Activated naive CD8-positive, alpha-beta T cell treated with anti-CD3 and anti-CD28 coated beads, Interleukin-2, amount 50 U/mL, for 24 hours (primary cell): ENCODE data around the gene LBP.
"Not testable (repeated sequence)": the region's sequence is repeated elsewhere in the genome, so short reads cannot be mapped to it uniquely, and the experiment has no call there.

Source experiments
- ATAC-seq: fragments of 150-1000 bp; cut with Tn5 transposase; one replicate; pipeline ENCODE4 v1.10.0; 2021
- DNase-seq: peaks from one replicate; pipeline ENCODE4 v3.0.0; 2021
- H3K27ac Mint-ChIP-seq: one replicate; pipeline ENCODE4 v1.8.0; 2021; ENCODE audit warnings: mild to moderate bottlenecking, mixed read lengths
- H3K27me3 Mint-ChIP-seq: one replicate; pipeline ENCODE4 v1.8.0; 2021; ENCODE audit warnings: mixed read lengths
- H3K36me3 Mint-ChIP-seq: one replicate; pipeline ENCODE4 v1.8.0; 2021; ENCODE audit warnings: low read depth, mixed read lengths
- H3K4me1 Mint-ChIP-seq: one replicate; pipeline ENCODE4 v1.8.0; 2021; ENCODE audit warnings: mixed read lengths
- H3K4me3 Mint-ChIP-seq: one replicate; pipeline ENCODE4 v1.8.0; 2021; ENCODE audit warnings: mild to moderate bottlenecking, moderate library complexity, mixed read lengths
- H3K9me3 Mint-ChIP-seq: one replicate; pipeline ENCODE4 v1.8.0; 2021; ENCODE audit warnings: mixed read lengths

The LBP gene

DNA sequence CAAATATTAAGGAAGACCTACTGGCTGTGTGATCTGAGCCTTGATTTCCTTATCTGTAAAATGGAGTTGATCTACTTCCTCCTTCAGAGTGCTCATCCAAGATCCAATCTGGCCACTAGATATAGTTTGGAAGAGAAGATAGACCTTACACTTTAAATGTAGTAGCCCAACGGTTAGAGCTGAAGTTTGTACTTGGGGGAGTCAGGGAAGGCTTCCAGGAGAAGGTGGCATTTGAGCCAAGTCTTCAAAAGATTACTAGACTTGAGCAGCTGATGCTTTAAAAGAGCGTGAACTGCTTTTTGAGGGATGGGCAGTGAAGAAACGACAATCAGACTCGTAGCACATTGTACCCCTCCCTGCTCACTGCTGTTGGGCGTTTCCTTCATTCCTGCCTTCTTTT, 3.6 kb downstream of the LBP start:
- Mint-ChIP-seq H3K4me1 (no peaks in the 10 kb centered on the region), H3K27me3 (no peaks in the 10 kb centered on the region), H3K27ac (no peak overlapping the region), H3K4me3 (no peak overlapping the region), H3K36me3 (no peaks in the 10 kb centered on the region), H3K9me3 (no peaks in the 10 kb centered on the region)
- no peak for ATAC-seq
- DNase-seq = no peak

GRCh38 chr20:38350879-38351775, 4.8 kb downstream of the LBP start:
- Mint-ChIP-seq H3K9me3 (no peaks in the 10 kb centered on the region), H3K36me3 (no peaks in the 10 kb centered on the region), H3K4me3 (no peak overlapping the region), H3K4me1 (no peaks in the 10 kb centered on the region), H3K27ac (no peak overlapping the region), H3K27me3 (no peaks in the 10 kb centered on the region)
- DNase-seq = no peak
- ATAC-seq = no peak

DNA sequence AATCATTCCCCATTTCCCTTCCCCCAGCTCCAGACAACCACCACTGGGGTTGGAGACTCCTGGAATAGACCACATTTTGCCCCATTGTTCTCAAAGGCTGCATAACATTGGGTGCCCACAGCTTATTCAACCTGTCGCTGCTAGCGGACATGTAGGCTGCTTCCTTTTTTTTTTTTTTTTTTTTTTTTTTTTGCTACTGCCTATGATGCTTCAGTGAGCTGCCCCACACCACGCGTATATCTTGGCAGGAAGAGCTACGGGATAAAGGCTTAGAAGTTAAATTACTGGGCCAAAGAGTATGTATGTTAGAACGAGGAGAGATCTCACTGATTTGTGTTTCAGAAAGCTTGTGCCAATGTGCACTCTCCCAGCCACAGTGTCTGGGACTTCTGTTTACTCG, 7.0 kb downstream of the LBP start:
- Mint-ChIP-seq H3K4me3 (no peak overlapping the region), H3K9me3 (no peaks in the 10 kb centered on the region), H3K36me3 (no peaks in the 10 kb centered on the region), H3K27me3 (no peaks in the 10 kb centered on the region), H3K27ac (no peak overlapping the region), H3K4me1 (no peaks in the 10 kb centered on the region)
- ATAC-seq = no peak
- DNase-seq = no peak

DNA sequence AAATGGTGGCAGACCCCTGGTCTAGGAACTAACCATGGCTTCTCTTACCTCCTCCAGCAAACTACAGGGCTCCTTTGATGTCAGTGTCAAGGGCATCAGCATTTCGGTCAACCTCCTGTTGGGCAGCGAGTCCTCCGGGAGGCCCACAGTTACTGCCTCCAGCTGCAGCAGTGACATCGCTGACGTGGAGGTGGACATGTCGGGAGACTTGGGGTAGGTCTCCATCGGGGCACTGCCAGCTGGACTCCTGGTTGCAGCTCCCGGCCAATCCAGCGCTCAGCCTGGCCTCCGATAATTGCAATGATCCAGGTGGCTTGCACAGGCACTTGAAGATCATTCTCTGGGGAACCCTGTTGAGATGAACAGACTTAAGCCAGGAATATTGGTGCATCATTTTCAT, 7.9 kb downstream of the LBP start:
- Mint-ChIP-seq H3K4me1 (no peaks in the 10 kb centered on the region), H3K36me3 (no peaks in the 10 kb centered on the region), H3K27ac (no peak overlapping the region), H3K4me3 (no peak overlapping the region), H3K9me3 (no peaks in the 10 kb centered on the region), H3K27me3 (no peaks in the 10 kb centered on the region)
- ATAC-seq = no peak
- no peak for DNase-seq

- no peaks in the 10 kb centered on the region for H3K4me1 Mint-ChIP-seq
- no peaks in the 10 kb centered on the region for H3K36me3 Mint-ChIP-seq
- no peak overlapping the region for H3K4me3 Mint-ChIP-seq
- H3K27ac Mint-ChIP-seq = no peak overlapping the region
- H3K27me3 Mint-ChIP-seq = no peaks in the 10 kb centered on the region
- ATAC-seq (no peak), DNase-seq (no peak)
- H3K9me3 Mint-ChIP-seq = no peaks in the 10 kb centered on the region
Observed at GRCh38 chr20:38355161-38356012, 9.1 kb downstream of the LBP start.

DNA sequence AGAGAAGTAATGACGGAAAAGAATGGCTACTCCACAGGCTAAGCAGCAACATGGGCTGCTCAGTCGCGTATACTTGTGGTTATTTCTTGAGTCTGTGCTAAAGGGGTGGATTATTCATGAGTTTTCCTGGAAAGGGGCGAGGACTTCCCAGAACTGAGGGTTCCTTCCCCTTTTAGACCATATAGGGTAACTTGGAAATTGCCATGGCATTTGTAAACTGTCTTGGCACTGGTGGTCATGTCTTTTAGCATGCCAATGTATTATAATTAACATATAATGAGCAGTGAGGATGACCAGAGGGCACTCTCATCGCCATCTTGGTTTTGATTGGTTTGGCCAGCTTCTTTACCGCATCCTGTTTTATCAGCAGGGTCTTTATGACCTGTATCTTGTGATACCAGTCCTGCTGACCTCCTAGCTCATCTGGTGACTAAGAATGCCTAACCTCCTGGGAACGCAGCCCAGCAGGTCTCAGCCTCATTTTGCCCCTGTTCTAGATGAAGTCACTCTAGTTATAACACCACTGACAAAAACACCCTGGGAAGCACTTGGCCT, 11.4 kb downstream of the LBP start:
- Mint-ChIP-seq H3K4me1 (no peaks in the 10 kb centered on the region), H3K4me3 (no peak overlapping the region), H3K27me3 (no peaks in the 10 kb centered on the region), H3K9me3 (no peaks in the 10 kb centered on the region), H3K27ac (no peak overlapping the region), H3K36me3 (no peaks in the 10 kb centered on the region)
- DNase-seq (peak; percentile 7), ATAC-seq (peak; percentile 47)

DNA sequence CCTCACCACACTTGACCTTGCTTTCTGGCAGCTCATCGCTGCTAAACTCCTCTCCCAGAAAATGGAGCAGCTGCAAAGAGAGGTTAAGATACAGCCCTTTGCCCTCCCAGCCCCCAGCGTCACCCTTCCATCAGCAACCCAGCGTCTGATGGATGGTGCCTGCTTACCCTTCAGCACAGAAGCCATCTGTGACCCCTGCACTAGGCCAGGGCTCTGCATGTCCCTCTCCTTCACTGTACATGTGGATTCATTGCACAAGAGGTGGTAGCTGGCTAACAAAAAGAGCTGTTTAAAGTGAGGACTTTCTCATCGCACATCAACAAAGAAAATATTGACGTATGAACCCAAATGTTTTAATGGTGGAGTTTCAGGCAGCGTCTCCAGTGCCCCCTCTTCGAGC, 12.3 kb downstream of the LBP start:
- Mint-ChIP-seq H3K27me3 (no peaks in the 10 kb centered on the region), H3K27ac (no peak overlapping the region), H3K9me3 (no peaks in the 10 kb centered on the region), H3K4me3 (no peak overlapping the region), H3K36me3 (no peaks in the 10 kb centered on the region), H3K4me1 (no peaks in the 10 kb centered on the region)
- ATAC-seq (no peak), DNase-seq (no peak)

GRCh38 chr20:38363004-38363747, 16.9 kb downstream of the LBP start:
- H3K36me3 Mint-ChIP-seq = no peaks in the 10 kb centered on the region
- no peak overlapping the region for H3K4me3 Mint-ChIP-seq
- no peaks in the 10 kb centered on the region for H3K9me3 Mint-ChIP-seq

GRCh38 chr20:38369389-38369788, 23.1 kb downstream of the LBP start:
- Mint-ChIP-seq H3K27me3 (peaks cover 4% of the 10 kb centered on the region), H3K27ac (no peak overlapping the region), H3K9me3 (no peaks in the 10 kb centered on the region), H3K36me3 (no peaks in the 10 kb centered on the region), H3K4me1 (no peaks in the 10 kb centered on the region), H3K4me3 (no peak overlapping the region)
- DNase-seq (no peak), ATAC-seq (no peak)

More at GRCh38 chr20:38363004-38363747, 16.9 kb downstream of the LBP start:
- ATAC-seq (no peak), DNase-seq (no peak)
- no peaks in the 10 kb centered on the region for H3K4me1 Mint-ChIP-seq
- no peak overlapping the region for H3K27ac Mint-ChIP-seq
- peaks cover 4% of the 10 kb centered on the region for H3K27me3 Mint-ChIP-seq

DNA sequence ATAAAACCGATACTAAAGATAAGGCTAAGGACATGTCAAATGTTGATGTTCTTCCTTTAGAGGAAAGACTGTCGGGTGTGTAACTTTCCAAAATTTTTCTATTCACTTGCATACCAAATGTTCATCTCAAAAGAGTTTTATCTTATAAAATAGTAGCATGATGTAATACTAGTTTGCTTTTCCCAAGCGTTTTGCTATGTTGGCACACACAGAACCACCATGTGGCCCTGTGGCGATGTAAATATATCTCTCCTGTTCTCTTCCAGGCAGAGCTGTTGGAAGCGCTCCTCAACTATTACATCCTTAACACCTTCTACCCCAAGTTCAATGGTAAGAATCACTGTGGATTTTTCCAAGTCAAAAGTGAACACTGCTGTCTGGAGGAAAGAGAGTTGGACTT, 26.5 kb downstream of the LBP start:
- Mint-ChIP-seq H3K36me3 (no peaks in the 10 kb centered on the region), H3K4me3 (no peak overlapping the region), H3K4me1 (no peaks in the 10 kb centered on the region), H3K9me3 (no peaks in the 10 kb centered on the region), H3K27me3 (peaks cover under 1% of the 10 kb centered on the region), H3K27ac (no peak overlapping the region)
- no peak for DNase-seq
- ATAC-seq = no peak

- Mint-ChIP-seq H3K4me1 (no peaks in the 10 kb centered on the region), H3K4me3 (no peak overlapping the region), H3K27ac (no peak overlapping the region), H3K36me3 (no peaks in the 10 kb centered on the region), H3K27me3 (no peaks in the 10 kb centered on the region), H3K9me3 (no peaks in the 10 kb centered on the region)
- no peak for DNase-seq
- no peak for ATAC-seq
Observed at GRCh38 chr20:38373231-38373867, 27.1 kb downstream of the LBP start.

DNA sequence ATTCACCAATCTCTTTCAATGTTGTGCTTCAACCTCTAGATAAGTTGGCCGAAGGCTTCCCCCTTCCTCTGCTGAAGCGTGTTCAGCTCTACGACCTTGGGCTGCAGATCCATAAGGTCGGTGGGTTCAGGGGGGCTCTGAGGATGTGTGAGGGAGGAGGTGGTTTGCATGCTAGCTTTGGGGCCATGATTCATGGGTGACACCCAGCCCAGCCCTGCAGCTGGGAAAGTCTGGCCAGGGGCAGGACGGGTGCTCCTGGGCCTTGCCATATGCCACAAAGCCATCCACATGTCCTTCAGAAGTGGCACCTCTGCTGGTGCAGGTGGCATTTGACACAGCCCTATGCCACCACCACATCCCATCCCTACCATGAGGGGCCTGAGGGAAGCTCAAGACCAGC, 27.6 kb downstream of the LBP start:
- no peak for DNase-seq
- no peak overlapping the region for H3K4me3 Mint-ChIP-seq
- no peaks in the 10 kb centered on the region for H3K4me1 Mint-ChIP-seq
- no peaks in the 10 kb centered on the region for H3K36me3 Mint-ChIP-seq
- no peak overlapping the region for H3K27ac Mint-ChIP-seq
- no peaks in the 10 kb centered on the region for H3K9me3 Mint-ChIP-seq
- ATAC-seq = no peak
- H3K27me3 Mint-ChIP-seq = no peaks in the 10 kb centered on the region

GRCh38 chr20:38377039-38377685, 30.9 kb downstream of the LBP start:
- no peak overlapping the region for H3K27ac Mint-ChIP-seq
- H3K27me3 Mint-ChIP-seq = no peaks in the 10 kb centered on the region
- H3K4me3 Mint-ChIP-seq = no peak overlapping the region
- ATAC-seq (no peak), DNase-seq (no peak)
- no peaks in the 10 kb centered on the region for H3K36me3 Mint-ChIP-seq
- H3K9me3 Mint-ChIP-seq = no peaks in the 10 kb centered on the region
- H3K4me1 Mint-ChIP-seq = no peaks in the 10 kb centered on the region

DNA sequence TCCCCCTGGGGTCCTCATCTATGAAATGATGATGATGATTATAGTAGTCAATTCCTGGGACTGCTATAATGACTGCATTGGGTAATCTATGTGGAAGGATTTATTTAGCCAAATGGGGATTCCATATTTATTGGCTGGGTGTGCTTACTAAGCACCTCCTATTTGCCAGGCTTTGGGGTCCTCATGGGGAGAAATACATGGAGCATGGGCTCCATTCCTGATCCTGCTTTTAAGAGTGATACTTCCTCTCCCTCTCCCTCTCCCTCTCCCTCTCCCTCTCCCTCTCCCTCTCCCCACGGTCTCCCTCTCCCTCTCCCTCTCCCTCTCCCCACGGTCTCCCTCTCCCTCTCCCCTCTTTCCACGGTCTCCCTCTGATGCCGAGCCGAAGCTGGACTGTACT, 31.6 kb downstream of the LBP start:
- not testable (repeated sequence) for H3K27me3 Mint-ChIP-seq, H3K36me3 Mint-ChIP-seq, DNase-seq, H3K4me3 Mint-ChIP-seq, H3K27ac Mint-ChIP-seq, ATAC-seq, H3K4me1 Mint-ChIP-seq, H3K9me3 Mint-ChIP-seq
